Measurements from ENCODE around the gene TRAPPC8.
"Not testable (repeated sequence)": the region's sequence is repeated elsewhere in the genome, so short reads cannot be mapped to it uniquely, and the experiment has no call there.

The TRAPPC8 gene

DNA sequence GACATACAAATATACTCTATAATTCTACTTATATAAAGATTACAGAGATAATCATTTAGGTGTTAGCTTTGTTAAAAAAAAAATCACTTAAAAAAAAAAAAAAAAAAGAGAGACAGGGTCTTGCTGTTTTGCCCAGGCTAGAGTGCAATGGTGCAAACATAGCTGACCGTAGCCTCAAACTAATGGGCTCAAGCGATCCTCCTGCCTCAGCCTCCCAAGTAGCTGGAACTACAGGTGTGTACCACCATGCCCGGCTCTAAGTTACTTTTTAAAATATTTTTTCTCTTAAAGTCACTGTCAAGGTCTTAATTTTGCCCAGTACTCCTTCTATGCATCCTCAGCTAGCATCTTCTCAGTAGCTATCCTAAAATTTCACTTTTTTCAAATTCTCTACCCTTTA is 105.0 kb downstream of the TRAPPC8 start:
- no peak for DNase-seq

GRCh38 chr18:31835528-31836133 is 107.3 kb downstream of the TRAPPC8 start:
- no peak for DNase-seq

DNA sequence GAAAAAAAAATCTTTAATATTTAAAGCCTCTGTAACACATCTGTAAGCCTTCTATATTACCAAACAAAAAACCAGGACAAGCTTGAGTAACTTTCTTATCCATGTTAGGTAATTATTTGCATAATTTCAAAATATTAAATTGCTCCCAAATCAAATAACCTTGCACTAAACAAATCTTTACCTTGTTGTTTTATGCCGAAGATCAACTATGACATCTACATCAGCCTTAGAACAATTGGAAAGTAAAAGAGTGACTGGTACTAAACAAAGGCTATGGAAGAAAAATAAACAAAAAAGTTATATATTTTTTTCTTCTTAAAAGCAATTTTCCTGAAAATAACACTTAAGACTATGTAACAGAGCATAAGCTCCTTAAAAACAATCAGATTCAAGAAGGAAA is 111.0 kb downstream of the TRAPPC8 start:
- DNase-seq = no peak

GRCh38 chr18:31830686-31831085 is 112.2 kb downstream of the TRAPPC8 start:
- DNase-seq = no peak

DNA sequence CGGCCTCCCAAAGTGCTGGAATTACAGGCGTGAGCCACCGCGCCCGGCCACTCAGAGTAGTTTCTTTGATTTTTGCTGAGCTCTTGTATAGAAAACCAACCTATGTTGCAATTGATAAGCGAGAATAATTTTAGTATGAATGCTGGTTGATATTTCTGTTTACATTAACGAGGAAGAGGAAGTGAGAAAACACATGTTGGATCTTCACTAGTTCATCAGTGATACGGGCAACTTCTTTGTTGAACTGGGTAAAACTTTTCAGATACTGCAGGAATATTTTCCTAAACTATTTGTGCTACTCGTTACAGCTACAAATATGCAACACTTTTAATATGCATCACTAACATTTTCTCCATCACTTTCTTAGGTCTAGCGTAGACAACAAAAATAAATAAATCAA is 114.3 kb downstream of the TRAPPC8 start:
- DNase-seq = no peak

DNA sequence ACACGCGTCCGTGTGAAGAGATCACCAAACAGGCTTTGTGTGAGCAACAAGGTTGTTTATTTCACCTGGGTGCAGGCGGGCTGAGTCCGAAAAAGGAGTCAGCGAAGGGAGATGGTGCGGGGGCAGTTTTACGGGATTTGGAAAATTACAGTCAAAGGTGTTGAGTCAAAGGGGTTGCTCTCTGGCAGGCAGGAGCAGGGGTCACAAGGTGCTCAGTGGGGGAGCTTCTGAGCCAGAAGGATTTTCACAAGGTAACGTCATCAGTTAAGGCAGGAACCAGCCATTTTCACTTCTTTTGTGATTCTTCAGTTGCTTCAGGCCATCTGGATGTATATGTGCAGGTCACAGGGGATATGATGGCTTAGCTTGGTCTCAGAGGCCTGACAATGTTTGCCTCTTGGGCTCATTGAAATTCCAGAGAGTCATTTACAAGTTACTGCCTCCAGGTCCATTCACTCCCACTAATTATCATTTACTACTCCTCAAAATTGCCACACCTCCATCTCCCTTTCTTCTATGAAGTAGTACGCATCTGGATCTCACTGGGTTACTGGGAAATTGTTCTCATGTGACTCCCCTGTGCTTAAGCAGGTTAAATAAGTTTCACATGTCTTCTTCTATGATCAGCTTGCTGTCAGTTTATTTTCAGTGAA is 116.1 kb downstream of the TRAPPC8 start:
- DNase-seq = peak; percentile 64

GRCh38 chr18:31825772-31826171 is 117.2 kb downstream of the TRAPPC8 start:
- peak; percentile 29 for DNase-seq

- no peak for DNase-seq
These were observed 121.3 kb downstream of the TRAPPC8 start for GRCh38 chr18:31821545-31822171.

DNA sequence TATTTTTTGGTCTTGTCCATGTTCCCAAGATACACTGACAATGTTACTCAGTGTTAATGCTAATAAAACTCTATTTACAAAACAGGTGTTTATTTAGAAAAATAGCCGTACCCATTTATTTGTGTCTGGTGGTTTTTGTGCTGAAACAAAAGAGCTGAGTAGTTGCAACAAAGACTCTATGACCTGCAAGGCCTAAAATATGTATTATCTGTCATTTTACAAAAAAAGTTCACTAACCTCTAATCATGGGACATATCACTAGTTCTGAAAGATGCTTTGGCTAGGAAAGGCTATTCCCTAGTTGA is 123.1 kb downstream of the TRAPPC8 start:
- DNase-seq = no peak

DNA sequence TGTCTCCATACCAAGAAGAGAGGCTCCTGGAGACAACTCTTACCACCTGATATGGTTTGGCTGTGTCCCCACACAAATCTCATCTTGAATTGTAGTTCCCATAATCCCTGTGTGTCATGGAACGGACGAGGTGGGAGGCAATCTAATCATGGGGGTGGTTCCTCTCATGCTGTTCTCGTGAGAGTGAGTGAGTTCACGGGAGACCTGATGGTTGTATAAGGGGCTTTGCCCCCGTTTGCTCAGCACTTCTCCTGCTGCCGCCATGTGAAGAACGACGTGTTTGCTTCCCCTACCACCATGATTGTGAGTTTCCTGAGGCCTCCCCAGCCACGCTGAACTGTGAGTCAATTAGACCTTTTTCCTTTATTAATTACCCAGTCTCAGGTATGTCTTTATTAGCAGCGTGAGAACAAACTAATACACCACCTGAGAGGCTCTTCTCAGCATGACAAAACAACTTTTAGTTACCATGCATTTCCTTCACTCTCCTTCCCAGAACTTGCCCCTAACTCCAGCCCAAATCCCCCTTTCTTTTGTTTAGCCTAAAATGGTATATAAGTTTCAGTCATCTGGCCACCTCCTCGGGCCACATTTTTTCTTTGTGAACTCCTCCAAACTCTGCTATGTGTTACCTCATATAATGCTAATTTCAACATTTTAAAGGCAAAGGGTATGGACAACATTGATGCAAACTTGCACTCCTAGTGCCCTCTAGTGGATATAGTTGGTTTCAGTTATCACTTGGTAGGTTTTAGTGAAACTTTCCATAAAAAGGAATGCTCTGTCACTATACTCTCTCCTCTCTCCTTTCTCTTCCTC is 123.6 kb downstream of the TRAPPC8 start:
- DNase-seq = peak; percentile 78

GRCh38 chr18:31814132-31814531 is 128.8 kb downstream of the TRAPPC8 start:
- DNase-seq = no peak

DNA sequence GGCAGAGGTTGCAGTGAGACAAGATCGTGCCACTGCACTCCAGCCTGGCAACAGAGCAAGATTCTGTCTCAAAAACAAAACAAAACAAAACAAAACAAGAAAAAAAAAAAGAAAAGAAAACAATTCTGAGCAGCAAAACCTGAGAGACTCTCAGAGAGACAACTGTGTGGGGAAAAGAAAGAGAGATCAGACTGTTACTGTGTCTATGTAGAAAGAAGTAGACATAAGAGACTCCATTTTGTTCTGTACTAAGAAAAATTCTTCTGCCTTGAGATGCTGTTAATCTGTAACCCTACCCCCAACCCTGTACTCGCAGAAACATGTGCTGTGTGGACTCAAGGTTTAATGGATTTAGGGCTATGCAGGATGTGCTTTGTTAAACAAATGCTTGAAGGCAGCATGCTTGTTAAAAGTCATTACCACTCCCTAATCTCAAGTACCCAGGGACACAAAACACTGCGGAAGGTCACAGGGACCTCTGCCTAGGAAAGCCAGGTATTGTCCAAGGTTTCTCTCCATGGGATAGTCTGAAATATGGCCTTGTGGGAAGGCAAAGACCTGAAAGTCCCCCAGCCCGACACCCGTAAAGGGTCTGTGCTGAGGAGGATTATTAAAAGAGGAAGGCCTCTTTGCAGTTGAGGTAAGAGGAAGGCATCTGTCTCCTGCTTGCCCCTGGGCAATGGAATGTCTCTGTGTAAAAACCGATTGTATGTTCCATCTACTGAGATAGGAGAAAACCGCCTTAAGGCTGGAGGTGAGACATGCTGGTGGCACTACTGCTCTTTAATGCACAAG is 132.4 kb downstream of the TRAPPC8 start:
- not testable (repeated sequence) for DNase-seq

GRCh38 chr18:31809049-31809448 is 133.9 kb downstream of the TRAPPC8 start:
- not testable (repeated sequence) for DNase-seq

DNA sequence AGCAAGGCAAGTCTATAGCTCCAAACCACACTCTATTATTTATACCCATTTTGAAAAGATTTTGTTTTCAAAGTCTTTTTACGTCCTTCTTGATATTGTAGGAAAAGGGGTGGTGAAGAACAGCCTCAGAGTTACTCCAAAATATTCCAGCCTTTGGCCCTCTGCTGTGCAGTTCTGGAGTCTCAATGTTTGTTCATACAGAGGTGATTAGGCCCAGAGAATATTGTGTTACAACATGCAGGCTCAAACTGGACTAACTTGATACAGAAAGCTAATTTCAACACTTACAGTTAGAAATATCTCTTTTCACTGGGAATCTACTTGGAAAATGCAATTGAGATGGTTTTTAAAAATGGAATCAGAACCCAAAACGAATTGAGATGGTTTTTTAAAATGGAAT is 141.8 kb downstream of the TRAPPC8 start:
- DNase-seq = no peak

- DNase-seq = not testable (repeated sequence)
These were observed 143.7 kb downstream of the TRAPPC8 start for GRCh38 chr18:31799257-31799656.

- no peak for DNase-seq
These were observed 144.5 kb downstream of the TRAPPC8 start for GRCh38 chr18:31798399-31798798.

GRCh38 chr18:31795747-31796146 is 147.2 kb downstream of the TRAPPC8 start:
- DNase-seq = no peak

DNA sequence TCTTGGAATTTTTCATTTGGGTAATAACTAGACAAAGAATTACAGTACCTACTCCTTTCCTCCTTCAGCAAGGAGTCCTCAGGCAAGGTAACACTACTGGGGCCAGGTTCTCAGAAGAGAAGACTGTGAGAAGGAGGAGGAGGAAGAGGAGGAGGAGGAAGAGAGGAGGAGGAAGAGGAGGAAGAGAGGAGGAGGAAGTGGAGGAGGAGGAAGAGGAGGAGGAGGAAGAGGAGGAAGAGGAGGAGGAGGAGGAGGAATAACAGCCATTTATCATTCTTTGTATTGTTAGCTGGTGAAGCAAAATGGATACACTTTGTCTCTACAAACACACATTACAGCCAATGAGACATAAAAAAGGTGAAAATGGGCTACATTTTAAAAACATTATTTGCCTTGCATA is 149.4 kb downstream of the TRAPPC8 start:
- no peak for DNase-seq

DNA sequence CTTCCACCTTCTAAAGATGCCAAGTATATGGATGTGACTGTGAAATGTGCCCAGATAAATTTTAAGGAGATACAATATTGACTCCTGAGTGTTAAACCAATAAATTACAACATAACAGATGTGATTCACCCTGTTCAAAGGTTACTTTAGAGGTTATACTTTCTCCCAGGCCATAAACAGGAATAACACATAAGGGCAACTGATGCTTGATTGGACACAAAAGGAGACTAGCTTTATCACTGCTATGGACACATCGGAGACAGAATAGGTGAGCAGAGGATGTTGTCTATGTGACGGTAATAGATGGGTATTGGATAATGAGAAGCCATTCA is 150.4 kb downstream of the TRAPPC8 start:
- DNase-seq = no peak

DNA sequence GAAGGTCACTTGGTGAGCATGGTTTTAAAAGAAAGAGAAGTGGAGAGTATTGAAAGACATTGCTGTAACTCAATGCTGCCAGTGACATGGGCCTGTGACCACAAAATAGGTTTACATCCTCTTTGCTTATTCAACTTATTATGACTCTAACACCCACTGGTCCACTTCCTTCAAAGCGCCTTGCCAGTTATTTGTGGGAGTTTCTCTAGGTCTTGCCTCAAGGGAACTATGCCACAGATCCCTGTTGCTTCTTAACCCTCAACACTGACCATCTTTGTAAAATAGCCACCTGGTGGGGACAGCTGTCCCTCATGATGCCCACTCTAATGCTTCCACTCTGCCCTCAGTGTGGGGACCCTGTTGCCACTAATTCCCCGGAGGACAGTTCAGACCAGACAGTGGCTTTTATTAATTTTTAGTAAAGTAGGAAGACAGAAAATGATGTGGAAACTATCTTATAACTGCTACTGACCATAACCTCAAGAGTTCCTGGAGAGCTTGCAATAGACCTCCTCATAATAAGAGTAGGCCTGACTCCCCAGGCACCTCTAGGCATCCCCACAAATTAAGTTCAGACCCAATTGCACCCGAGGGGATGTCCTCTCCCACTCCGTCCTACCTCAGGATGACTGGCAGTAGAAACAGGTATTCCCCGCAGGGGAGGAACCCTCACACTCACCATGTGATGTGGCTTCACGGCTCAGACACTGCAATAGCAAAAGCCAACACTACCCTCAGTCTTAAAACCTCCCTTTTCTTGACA is 150.9 kb downstream of the TRAPPC8 start:
- no peak for DNase-seq

GRCh38 chr18:31789409-31789808 is 153.5 kb downstream of the TRAPPC8 start:
- DNase-seq = peak; percentile 25

DNA sequence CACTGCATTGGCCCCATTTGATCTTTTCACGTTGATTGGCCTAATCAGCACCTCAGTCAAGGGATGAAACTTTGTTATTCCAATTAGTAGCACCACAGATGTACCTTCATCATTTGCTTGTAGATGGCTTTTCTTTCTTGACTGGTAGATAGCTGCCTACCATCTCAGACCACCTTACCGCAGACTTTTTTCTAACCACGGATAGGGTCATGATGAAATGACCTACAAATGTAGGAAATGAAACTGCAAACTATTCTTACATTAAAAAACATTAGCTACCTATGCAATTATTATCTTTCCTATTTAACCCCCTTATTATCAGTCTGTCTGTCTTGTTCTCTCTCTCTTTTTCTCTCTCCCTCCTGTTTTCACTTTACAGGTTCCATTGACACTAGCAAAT is 159.9 kb downstream of the TRAPPC8 start:
- no peak for DNase-seq
